SK-N-SH (cell line): ENCODE measurements around the gene CCR5.

Experiments used
- CTCF ChIP-seq: fragments of 200-600 bp; sonication (generic); IDR thresholded peaks from 2 replicates; pipeline ENCODE4 v1.6.1; 2017; ENCODE audit warnings: antibody characterized with exemption, mild to moderate bottlenecking, moderate library complexity
- REST ChIP-seq: IDR thresholded peaks from 2 replicates; pipeline ENCODE4 v1.6.1; 2012; ENCODE audit warnings: mild to moderate bottlenecking, low read depth, low read length, moderate library complexity
- TAF1 ChIP-seq: IDR thresholded peaks from 2 replicates; pipeline ENCODE4 v1.6.1; 2012; ENCODE audit warnings: low read depth, mild to moderate bottlenecking, low read length, moderate library complexity, borderline replicate concordance

GRCh38 chr3:46350262-46350565 lies 20.5 kb upstream of the CCR5 start:
- TF ChIP-seq CTCF: no peak
- no peak for TF ChIP-seq TAF1
- TF ChIP-seq REST: no peak
